GM11168 (cell line): ENCODE data around the gene C11orf52.

ENCODE experiments used
- in situ Hi-C: fragments of 300-500 bp; cut with MboI; formaldehyde crosslinking; loops from one replicate; pipeline ENCODE4 v1.12.0; 2022; ENCODE audit warnings: low sequenced_read_pairs; ENCODE audit not compliant: unreplicated experiment

Gene C11orf52

GRCh38 chr11:111936040-111936540 is 17.4 kb downstream of the C11orf52 start:
- in situ Hi-C loops = loop anchor here (10.0 kb wide), 1 partner anchor 49 kb away; no protein-coding TSS in a partner anchor

- in situ Hi-C loops = loop anchor here (10.0 kb wide), 1 partner anchor 47 kb away; no protein-coding TSS in a partner anchor
Observed at GRCh38 chr11:111937461-111937769, 18.7 kb downstream of the C11orf52 start.

- in situ Hi-C loops = loop anchor here (10.0 kb wide), 1 partner anchor 47 kb away; no protein-coding TSS in a partner anchor
Observed at GRCh38 chr11:111937844-111938243, 19.1 kb downstream of the C11orf52 start.

GRCh38 chr11:111938687-111939160 is 20.0 kb downstream of the C11orf52 start:
- in situ Hi-C loops = loop anchor here (10.0 kb wide), 1 partner anchor 46 kb away; no protein-coding TSS in a partner anchor

- in situ Hi-C loops = loop anchor here (10.0 kb wide), 1 partner anchor 45 kb away; no protein-coding TSS in a partner anchor
Observed at GRCh38 chr11:111939836-111940604, 21.3 kb downstream of the C11orf52 start.

- in situ Hi-C loops = no loop called here
Observed at GRCh38 chr11:111941963-111942362, 23.2 kb downstream of the C11orf52 start.

- in situ Hi-C loops = no loop called here
Observed at GRCh38 chr11:111942829-111943228, 24.1 kb downstream of the C11orf52 start.

GRCh38 chr11:111944139-111944538 is 25.4 kb downstream of the C11orf52 start:
- in situ Hi-C loops = no loop called here

- in situ Hi-C loops = no loop called here
Observed at GRCh38 chr11:111944651-111945051, 25.9 kb downstream of the C11orf52 start.

GRCh38 chr11:111945198-111945597 is 26.5 kb downstream of the C11orf52 start:
- in situ Hi-C loops = no loop called here

GRCh38 chr11:111946499-111946898 is 27.8 kb downstream of the C11orf52 start:
- in situ Hi-C loops = no loop called here

GRCh38 chr11:111947143-111947542 is 28.4 kb downstream of the C11orf52 start:
- in situ Hi-C loops = no loop called here

GRCh38 chr11:111949519-111950426 is 31.1 kb downstream of the C11orf52 start:
- in situ Hi-C loops = no loop called here

- in situ Hi-C loops = no loop called here
Observed at GRCh38 chr11:111951565-111951964, 32.9 kb downstream of the C11orf52 start.

GRCh38 chr11:111954154-111954553 is 35.4 kb downstream of the C11orf52 start:
- in situ Hi-C loops = no loop called here

- in situ Hi-C loops = no loop called here
Observed at GRCh38 chr11:111957663-111958444, 39.1 kb downstream of the C11orf52 start.

GRCh38 chr11:111960916-111961315 is 42.2 kb downstream of the C11orf52 start:
- in situ Hi-C loops = no loop called here

GRCh38 chr11:111961389-111962300 is 42.9 kb downstream of the C11orf52 start:
- in situ Hi-C loops = no loop called here

GRCh38 chr11:111963931-111964340 is 45.2 kb downstream of the C11orf52 start:
- in situ Hi-C loops = no loop called here
